HG03095 (cell line): Measurements from ENCODE around the gene YBEY.
"Not testable (repeated sequence)": the region's sequence is repeated elsewhere in the genome, so short reads cannot be mapped to it uniquely, and the experiment has no call there.

Experiments used
- ATAC-seq: cut with Tn5 transposase; IDR thresholded peaks from one replicate; pipeline ENCODE4 v1.9.1; 2021; ENCODE audit warnings: moderate library complexity; ENCODE audit not compliant: unreplicated experiment

YBEY gene

GRCh38 chr21:46299167-46299566 lies 13.0 kb downstream of the YBEY start:
- ATAC-seq: no peak

GRCh38 chr21:46301759-46302158 lies 15.6 kb downstream of the YBEY start:
- ATAC-seq: no peak

DNA sequence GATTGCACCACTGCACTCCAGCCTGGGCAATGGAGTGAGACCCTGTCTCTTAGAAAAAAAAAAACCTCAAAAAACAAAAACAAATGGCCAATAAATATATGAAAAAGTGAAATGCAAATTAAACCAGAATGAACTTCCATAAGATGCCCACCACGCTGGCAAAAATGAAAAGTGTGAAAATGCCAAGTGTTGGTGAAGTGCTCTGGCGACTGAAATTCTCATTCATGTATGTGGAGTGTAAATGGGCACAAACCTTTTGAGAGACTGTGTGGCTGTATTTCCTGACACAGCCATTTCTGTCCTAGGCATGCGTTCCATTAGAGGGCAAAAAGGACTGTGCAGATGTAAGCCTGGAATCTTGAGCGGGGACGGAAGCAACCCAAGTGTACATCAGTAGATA lies 18.3 kb downstream of the YBEY start:
- no peak for ATAC-seq

DNA sequence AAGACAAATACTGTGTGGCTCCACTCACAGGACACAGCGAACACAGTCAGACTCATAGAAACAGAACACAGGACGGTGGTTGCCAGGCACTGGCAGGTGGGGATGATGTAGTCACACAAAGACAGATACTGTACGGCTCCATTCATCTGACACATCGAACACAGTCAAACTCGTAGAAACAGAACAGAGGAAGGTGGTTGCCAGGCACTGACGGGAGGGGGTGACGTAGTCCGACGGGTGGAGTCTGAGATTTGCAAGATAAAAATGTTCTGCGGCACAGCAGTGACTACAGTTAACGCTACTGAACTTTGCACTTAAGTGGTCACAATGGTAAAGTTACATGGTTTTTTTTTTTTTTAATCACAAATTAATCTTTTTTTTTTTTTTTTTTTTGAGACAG lies 18.8 kb downstream of the YBEY start:
- no peak for ATAC-seq

GRCh38 chr21:46307625-46308024 lies 21.5 kb downstream of the YBEY start:
- no peak for ATAC-seq

DNA sequence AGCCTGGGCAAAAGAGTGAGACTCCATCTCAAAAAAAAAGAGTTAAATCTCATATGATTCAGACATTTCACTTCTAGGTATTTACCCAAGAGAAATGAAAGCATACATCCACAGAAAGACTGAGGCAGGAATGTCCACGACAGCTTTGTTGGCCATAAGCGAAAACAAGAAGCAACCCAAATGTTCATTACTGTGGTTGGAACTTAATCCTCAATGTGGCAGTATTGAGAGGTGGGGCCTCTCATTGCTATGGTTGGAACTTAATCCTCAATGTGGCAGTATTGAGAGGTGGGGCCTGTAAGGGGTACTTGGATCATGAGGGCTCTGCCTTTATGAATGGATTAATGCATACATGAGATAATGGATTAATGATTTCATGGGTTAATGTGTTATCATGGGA lies 22.3 kb downstream of the YBEY start:
- no peak for ATAC-seq

GRCh38 chr21:46310260-46310659 lies 24.1 kb downstream of the YBEY start:
- not testable (repeated sequence) for ATAC-seq

- ATAC-seq: no peak
These were observed 25.4 kb downstream of the YBEY start for GRCh38 chr21:46311568-46311967.

DNA sequence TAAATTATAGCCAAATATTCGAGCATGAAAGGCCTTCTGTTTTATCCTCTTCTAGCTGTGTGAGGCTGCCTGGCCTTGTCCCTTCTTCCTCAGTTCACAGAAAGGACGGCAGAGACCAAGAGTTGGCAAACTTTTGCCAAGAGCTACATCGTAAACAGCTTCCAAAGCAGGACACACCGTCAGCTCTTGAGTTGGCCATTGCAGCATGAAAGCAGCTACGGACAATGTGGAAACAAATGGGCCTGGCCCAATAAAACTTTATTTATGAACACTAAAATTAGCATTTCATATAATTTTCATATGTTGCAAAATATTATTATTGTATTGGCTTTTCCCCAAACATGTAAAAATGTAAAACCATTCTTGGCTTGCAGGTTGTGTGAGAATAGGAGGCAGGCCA lies 26.8 kb downstream of the YBEY start:
- ATAC-seq: no peak

DNA sequence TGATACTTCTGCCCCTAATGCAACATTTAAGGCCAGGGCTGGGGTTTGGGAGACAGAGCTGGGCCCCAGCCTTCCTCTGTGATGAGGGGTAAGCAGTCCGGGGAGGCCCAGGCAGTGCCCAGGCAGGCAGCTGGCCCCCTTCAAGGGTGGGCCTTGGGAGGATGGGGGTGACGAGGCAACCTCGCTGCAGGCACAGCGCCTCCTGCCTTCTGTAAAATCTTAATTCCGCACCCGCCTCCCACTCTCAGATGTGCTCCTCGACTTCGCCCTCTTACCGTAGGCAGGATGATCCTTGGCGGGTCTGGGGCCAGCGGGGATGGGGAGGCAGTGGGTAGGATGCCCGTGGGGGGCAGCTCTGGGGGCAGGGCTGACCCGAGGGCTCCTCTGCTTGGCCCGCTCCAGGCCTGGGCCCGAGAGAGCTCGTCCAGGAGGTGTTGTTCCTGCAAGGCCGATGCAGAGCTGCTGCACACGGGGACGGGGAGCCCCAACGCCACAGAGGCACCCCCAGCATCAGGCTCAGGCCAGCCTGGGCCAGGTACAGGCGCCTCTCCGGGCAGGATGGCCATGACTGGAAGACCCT lies 28.4 kb downstream of the YBEY start:
- ATAC-seq: no peak

GRCh38 chr21:46316708-46317324 lies 30.7 kb downstream of the YBEY start:
- no peak for ATAC-seq

- no peak for ATAC-seq
These were observed 31.7 kb downstream of the YBEY start for GRCh38 chr21:46317710-46318463.

DNA sequence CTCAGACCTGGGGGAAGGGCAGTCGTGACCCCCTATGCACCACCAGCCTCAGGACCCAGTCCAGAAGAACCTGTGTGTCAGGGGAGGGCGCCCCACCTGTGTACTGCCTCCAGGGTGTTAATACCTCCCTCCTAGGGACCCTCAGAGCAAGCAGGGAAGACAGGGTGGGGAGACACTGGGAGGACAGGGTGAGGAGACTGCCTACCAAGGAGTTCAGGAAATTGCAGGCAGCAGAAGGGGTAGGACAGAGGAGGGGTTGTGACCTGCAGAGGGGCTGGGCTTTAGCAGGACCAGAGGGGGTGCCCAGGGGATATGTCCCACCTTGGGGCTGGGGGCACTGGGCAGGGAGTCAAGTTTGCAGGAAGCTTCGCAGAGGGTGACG lies 32.3 kb downstream of the YBEY start:
- no peak for ATAC-seq

DNA sequence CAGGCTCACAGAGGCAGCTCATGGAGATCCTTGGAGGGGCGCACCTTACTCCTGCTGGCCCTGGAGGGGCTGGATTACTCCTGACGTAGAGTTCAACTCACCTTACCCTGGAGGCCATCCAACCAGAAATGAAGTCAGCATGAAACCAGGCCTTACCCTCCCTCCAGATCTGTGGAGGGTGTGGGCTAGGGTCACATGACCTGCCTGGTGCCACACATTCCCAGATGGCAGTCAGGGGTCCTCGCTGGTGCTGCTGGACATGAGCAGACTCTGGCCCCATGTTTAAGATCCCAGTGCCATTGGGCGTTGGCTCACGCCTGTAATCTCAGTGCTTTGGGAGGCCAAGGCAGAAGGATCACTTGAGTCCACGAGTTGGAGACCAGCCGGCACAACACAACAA lies 33.0 kb downstream of the YBEY start:
- ATAC-seq: no peak

DNA sequence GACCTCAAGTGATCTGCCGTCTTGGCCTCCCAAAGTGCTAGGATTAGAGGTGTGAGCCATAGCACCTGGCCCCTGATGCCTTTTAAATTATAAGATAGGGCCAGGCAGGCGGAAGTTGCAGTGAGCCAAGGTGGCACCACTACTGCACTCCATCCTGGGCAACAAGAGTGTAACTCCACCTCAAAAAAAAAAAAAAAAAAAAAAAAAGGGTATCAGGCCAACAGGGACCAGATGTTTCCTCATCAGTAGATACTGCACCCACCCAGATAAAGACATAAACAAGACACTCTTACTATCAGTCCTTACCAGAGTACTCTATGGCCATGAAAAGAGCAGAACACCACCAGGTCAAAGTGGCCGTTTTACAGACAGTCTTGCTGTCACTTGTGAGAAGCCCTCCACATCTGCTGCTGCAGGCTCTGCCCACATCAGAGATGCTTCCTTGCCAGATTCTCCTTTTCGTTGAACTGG lies 34.2 kb downstream of the YBEY start:
- no peak for ATAC-seq

DNA sequence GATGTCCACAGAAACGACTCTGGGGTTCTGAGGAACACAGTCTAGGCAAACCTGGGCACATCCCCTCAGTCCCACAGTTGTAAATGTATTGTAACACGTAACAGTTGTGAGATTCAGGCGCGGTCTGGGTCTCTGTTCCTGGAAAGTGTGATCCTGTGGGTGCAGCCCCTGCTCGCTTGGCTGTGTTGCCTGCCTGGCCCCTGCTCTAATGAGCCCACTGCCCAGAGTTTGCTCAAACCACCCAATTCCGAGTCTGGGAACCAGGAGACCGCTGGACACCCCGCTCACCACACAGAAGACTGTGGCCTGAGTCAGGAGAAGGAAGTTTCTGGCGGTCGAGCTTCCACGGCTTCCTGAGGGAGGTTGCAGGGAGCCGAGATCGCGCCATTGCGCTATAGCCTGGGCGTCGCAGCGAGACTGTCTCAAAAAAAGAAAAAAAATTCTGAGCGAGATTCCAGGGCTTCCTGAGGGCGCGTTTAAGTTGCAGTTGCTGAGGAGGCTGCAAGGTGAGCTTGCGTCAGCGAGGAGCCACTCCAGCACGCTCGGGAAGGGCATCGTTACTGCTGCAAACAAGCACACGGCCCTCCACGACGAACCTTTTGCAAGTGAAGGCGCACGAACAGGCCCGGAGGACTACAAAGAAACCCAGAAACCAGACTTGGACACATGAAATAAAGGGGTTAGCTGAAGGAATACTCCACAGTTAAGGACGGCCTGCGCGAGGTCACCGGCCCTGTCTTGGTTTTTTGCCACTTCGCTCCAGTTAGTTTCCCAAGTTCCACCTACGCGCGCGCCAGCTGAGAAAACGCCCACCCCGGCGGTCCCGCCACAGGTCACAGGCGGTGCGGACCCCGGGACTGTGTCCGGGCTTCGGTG lies 36.4 kb downstream of the YBEY start:
- no peak for ATAC-seq

GRCh38 chr21:46323227-46323709 lies 37.1 kb downstream of the YBEY start:
- ATAC-seq: peak; percentile 0

DNA sequence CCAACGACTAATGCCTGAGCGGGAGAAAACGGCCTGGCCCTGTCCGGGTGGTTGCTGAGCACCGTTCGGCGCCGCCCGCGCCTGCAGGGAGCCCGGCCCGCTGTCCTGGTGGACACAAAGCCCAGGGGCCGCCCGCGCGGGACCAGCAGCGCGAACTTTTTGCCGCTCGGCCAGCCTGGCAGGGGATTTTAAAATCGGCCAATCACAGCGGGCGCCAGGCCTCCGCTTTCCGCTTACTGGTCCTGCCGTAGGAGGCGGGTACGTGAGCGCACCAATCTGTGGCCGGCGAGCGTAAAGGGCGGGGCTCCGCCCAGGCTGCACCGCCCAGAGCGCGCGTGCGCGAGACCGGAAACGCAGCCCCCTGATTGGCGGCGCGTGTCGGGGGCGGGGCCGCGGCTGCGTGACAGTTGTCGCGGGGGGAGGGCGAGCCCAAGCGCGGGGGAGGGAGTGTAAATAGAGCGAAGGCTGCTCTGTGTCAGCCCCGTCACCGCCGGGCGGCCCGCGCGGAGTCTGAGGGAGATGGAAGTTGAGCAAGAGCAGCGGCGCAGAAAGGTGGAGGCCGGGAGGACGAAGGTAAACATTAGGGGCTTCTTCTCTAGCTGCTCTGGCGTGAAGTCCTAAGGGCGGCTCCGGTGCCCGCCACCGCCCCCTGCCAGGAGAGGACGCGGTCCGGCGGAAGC lies 37.7 kb downstream of the YBEY start, which contains the start of the genes C21orf58 and PCNT:
Gene C21orf58 (minus strand): TSS at position 161 of the 680 bp plus-strand sequence. CDS start 1,132 bp downstream, outside the sequence.
Gene PCNT (plus strand): TSS at position 447 of the 680 bp plus-strand sequence. CDS start 73 bp downstream, at position 520.
- peak; percentile 77 for ATAC-seq

DNA sequence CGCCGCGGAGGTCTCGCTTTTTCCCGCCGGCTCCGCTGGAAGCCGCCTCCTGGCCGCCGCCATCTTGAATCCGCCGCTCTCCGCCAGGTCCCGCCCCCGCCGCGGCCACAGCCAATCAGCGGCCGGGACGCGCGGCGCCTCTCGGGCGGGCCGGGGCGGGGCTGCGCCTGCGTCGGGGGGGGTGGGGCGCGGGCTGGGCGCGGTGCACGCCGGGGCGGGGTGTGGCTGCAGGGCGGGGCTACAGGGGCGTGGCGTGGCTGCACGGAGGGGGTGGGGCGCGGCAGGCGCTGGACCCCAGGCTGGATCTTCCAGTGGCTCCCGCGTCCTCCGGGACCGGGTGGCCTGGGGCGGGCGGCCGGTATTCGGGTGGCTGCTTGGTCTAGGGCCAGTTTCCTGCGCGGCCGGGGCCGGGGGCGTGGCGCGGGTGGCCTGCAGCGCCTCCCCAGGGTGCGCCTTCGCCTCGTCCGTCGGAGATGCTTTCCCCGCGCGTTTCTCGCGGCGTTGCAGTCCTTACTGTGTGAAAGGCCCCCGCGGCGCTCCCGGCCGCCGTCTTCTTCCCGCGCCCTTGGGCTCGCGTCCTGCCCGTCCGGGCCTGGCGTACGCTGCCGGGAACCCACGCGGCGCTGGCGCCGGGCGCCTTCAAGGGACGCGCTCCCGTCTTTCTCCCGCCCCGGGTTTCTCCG lies 38.4 kb downstream of the YBEY start:
- ATAC-seq: peak; percentile 43
